ENCODE results near the gene ZDHHC11B.
"Not testable (repeated sequence)": the region's sequence is repeated elsewhere in the genome, so short reads cannot be mapped to it uniquely, and the experiment has no call there.

ZDHHC11B gene

DNA sequence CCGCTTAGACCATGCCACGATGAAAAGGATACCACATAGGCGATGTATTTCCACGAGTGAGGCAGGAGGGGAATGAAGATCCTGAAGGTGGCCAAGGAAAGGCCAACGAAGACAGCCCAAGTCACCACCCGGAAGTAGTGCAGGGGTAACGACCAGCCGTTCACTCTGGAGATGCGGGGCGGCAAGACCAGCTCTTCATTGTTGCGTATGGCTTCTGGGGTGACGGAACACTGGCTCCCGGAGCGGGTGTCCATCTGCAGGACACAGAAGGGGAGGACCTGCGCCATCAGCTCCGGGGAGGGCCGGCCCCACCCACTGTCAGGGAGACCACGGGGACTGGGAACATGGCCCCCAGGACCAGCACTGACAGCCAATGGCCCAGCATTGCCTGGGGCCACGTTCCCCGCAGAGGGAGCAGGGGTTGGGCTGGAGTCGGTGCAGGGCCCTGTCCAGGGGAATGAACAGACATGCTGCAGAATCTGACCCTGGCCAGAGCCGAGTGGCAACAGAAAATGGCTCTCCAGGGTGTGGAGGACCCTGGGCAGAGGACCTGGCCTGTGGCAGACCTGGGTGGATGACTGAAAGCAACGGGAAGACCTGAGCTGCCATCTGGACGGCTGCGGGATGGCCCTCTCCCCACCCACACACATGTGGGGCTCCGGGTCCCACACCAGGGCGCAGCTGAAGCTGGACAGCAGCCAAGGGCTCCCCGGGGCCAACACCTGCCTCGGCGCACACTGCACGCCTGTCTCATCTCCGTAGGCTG is 17.7 kb downstream of the ZDHHC11B start:
- DNase-seq, result no peak

GRCh38 chr5:765948-766631 is 18.4 kb downstream of the ZDHHC11B start:
- DNase-seq, result no peak

DNA sequence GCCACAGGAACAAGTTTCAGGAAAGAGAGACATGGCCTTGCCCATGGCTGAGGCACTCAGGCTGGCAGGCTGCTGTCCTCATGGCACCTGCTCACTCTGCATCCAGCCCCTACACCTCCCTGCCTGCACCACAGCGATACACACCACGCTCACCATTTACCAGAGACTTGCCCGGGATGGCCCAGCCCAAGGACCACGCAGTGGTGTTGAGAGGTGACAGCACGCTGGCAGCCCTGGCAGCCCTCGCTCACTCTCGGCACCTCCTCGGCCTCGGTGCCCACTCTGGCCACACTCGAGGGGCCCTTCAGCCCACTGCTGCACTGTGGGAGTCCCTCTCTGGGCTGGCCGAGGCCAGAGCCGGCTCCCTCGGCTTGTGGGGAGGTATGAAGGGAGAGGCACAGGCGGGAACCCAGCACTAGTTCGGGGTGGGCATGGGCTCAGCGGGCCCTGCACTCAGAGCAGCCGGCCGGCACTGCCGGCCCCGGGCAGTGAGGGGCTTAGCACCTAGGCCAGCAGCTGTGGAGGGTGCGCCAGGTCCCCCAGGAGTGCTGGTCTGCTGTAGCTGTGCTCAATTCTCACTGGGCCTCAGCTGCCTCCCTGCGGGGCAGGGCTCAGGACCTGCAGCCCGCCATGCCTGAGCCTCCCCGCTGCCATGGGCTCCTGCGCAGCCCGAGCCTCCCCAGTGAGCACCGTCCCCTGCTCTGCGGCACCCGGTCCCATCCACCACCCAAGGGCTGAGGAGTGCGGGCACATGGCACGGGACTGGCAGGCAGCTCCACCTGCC is 20.3 kb downstream of the ZDHHC11B start:
- DNase-seq, result no peak

DNA sequence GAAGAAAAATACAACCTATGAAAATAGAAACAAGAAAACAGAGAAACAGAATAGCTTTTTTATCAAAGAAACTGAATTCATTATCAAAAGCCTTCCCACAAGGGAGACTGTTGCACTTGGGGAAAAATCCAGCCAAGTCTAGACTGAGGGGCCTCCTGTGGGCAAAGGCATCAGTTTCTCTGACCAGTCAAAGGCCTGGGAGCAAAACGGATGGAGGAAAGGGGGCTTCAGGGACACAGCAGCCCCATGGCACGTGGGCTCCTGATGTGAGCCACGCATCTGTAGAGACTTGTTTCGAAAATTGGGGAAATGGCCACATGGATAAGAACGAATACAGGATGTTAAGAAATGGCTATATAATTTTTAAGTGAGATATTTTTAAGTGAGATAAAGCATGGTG is 21.1 kb downstream of the ZDHHC11B start:
- DNase-seq, result no peak

GRCh38 chr5:762996-763395 is 21.5 kb downstream of the ZDHHC11B start:
- DNase-seq, result not testable (repeated sequence)

DNA sequence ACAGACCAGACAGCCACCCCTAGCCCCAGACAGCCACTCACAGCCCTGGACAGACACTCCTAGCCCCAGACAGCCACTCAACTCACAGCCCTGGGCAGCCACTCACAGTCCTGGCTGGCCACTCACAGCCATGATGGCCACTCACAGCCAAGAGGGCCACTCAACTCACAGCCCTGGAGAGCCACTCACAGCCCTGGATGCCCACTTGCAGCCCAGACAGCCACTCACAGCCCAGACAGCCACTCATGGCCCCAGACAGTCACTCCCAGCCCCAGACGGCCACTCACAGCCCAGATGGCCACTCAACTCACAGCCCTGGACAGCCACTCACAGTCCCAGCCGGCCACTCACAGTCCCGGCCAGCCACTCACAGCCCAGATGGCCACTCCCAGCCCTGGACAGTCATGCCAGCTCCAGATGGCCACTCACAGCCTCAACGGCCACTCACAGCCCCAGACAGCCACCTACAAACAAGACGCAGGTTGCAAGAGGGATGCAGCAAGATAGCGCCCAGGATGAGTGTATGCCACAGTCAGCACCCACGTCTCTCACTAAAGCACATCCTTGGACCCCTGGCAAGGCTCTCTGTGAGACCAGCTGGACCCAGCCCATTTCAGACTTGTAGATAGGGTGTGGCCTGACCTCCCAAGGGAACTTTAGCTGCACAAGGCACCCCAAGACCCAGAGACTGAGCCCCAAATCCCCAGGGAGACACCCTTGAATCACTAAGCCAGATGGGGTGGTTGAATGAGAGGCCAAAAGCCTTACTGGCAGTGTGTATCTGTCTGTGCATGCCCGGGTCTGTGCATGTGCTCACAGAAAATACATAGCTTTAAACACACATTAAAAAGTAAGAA is 22.4 kb downstream of the ZDHHC11B start:
- DNase-seq, result peak in 1 of 3 experiments; percentile 72

GRCh38 chr5:761059-761771 is 23.3 kb downstream of the ZDHHC11B start:
- DNase-seq, result no peak

GRCh38 chr5:760363-761058 is 24.0 kb downstream of the ZDHHC11B start:
- DNase-seq, result no peak

DNA sequence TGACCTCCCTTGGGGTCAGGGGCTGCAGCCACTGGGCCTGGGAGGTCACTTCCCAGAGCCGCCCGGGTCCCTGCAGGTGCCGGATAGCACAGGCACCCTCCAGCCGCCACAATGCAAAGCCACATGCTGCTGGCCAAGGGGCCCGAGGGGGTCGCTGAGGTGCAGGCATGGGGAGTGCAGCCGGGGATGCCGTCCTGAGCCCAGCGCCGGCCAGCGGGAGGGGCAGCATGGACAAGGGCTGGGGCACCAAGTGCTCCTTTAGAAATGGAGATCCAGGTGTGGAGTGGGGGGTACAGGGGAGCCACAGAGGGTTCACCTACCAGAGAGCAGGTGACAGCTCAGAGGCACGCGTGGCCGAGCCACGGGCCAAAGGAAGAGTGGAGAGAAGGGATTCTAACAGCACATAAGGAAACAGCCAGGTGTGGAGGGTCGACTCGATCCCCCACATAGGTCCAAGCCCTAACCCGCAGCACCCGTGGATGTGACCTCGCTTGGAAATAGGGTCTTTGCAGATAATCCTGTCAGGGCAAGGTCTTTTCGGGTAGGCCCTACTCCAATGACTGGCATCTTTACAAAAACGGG is 24.7 kb downstream of the ZDHHC11B start:
- no peak for DNase-seq

GRCh38 chr5:759111-759751 is 25.3 kb downstream of the ZDHHC11B start:
- peak in 2 of 3 experiments; percentile 36 to 65 for DNase-seq

- DNase-seq, result no peak
Measured at GRCh38 chr5:758698-759053, 25.9 kb downstream of the ZDHHC11B start.

GRCh38 chr5:757931-758697 is 26.4 kb downstream of the ZDHHC11B start:
- DNase-seq, result peak in 2 of 3 experiments; percentile 64 to 83

DNA sequence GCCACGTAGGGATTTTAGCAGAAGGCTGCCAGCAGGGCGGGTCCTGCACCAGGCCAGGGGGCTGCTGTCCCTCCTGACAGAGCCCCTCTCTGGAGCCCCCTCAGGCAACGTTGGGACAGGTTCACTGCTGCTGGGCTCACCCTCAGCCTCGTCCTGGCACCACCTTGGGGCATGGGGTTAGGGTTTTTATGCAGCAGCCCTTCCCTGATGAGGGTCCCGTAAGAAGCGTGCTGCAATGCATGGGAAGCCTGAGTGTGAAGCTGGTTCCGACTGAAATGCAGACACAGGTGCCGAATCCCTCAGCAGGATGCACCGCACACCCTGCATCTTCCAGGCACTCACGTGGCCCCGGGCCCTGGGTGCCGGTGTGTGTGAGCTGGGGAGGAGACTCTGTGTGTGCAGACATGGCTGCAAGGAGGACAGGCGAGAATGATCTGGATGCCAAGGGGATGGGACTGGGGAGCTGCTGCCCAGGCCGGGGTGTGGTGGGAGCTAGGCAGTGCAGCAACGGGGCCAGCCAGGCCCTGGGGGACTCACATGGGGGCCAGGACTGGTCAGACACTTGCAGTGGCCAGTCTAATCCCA is 27.1 kb downstream of the ZDHHC11B start:
- no peak for DNase-seq

- DNase-seq, result no peak
Measured at GRCh38 chr5:756865-757345, 27.6 kb downstream of the ZDHHC11B start.

DNA sequence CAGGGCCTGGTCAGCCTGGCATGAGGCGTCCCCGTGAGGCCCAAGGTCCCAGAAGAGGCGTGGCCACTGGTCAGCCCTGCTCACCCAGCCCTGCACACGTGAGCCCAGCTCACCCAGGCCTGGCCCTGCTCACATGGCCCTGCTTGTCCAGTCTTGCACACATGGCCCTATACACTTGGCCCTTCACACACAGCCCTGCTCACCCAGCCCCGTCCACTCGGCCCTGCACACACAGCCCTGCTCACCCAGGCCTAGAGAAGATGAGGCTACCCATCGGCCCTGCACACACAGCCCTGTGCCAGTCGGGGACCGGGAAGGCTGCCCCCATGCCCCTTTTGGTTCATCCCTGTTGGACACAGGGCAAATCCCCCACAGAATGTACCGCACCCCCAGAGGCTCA is 28.4 kb downstream of the ZDHHC11B start:
- no peak for DNase-seq

DNA sequence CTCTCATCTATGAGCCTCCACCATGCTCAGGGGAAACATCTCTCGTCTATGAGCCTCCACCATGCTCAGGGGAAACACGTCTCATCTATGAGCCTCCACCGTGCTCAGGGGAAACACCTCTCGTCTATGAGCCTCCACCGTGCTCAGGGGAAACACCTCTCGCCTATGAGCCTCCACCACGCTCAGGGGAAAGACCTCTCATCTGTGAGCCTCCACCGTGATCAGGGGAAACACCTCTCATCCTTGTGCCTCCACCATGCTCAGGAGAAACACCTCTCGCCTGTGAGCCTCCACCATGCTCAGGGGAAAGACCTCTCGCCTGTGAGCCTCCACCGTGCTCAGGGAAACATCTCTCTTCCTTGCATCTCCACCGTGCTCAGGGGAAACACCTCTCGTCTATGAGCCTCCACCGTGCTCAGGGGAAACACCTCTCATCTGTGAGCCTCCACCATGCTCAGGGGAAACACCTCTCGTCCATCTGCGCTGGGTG is 30.3 kb downstream of the ZDHHC11B start:
- DNase-seq, result not testable (repeated sequence)

DNA sequence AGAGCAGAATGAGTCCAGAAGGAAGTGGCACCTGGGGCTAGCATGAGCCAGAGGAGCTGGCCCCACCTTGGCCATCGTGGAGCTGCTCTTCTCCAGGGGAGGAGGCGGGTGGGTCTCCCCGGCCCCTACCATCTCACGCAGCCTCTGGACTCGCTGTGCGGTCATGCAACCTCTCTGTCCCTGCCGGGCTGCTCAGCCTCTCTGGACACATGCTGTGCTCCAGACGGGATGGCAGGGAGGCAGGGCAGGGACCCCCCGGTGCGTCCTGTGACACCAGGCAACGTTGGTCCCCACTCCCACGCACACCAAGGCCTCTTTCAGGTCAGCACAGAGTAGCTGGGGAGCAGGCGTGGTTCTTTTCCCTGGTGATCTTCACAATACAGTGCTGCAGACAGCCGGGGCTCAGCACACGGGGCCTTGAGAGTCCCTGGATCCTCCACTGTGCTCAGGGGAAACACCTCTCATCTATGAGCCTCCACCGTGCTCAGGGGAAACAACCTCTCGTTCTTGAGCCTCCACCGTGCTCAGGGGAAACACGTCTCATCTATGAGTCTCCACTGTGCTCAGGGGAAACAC is 30.9 kb downstream of the ZDHHC11B start:
- DNase-seq, result not testable (repeated sequence)

- DNase-seq, result not testable (repeated sequence)
Measured at GRCh38 chr5:752532-753115, 31.9 kb downstream of the ZDHHC11B start.

Measured in NCI-H1417 (cell line).